ENCODE measurements around the gene SEC24D.

SEC24D gene

DNA sequence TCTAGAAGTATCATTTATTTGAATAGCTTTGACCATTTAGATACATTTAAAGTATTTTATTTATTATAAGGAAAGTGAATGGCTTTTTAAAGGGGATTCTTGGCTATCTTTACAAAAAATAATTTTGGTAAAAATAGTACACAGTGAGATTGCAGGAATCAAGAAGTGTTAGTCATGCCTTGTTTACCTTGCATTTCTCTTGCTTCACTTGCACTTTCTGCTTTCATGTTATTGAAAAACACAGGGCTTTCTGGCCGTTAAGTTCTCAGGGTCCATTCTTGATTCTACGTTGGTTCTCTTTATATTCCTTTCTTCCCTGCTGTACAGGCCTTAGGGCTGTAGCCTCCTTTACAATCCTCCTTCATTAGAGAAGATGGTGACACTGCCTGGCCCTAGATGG lies 21.8 kb upstream of the SEC24D start:
- H3K27ac ChIP-seq, result no peak overlapping the region
- H3K4me3 ChIP-seq, result no peak overlapping the region
- no peak for DNase-seq (ENCODE audit: low spot score)
- TF ChIP-seq, protein P1, sequence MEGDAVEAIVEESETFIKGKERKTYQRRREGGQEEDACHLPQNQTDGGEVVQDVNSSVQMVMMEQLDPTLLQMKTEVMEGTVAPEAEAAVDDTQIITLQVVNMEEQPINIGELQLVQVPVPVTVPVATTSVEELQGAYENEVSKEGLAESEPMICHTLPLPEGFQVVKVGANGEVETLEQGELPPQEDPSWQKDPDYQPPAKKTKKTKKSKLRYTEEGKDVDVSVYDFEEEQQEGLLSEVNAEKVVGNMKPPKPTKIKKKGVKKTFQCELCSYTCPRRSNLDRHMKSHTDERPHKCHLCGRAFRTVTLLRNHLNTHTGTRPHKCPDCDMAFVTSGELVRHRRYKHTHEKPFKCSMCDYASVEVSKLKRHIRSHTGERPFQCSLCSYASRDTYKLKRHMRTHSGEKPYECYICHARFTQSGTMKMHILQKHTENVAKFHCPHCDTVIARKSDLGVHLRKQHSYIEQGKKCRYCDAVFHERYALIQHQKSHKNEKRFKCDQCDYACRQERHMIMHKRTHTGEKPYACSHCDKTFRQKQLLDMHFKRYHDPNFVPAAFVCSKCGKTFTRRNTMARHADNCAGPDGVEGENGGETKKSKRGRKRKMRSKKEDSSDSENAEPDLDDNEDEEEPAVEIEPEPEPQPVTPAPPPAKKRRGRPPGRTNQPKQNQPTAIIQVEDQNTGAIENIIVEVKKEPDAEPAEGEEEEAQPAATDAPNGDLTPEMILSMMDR (IDR thresholded peaks at IDR 0.05), result no peak

DNA sequence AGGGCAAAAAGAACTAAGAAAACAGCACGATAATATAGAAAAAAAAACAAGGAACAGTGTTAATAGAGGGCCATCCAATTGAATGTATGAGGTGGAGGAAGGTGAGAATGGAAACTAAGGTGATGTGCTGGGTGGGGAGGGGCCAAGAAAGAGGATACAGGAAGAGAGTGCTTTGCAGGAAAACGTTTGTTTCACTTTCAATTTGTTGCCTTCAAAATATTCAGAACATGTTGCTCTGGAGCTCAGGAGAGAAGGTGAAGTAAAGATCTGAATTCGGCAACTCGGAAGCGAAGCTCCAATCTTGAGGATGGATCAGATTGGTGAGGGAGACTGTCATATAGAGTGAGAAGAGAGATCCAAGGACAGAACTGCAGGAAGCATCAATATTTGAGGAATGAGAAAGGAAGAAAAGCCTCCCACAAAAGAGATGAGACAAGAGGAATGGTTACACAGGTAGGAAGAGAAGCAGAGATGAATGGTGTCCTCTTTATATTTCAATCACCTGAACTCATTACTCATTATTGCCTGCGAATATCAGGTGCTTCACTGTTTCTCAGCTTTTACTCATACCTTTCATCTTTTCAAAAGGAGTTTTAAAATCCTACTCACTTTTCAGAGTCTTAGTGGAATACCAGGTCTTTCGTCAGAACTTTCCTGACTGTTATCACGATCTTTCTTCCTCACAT lies 14.7 kb upstream of the SEC24D start:
- TF ChIP-seq, protein P1 (IDR thresholded peaks at IDR 0.05), result no peak
- H3K27ac ChIP-seq, result no peak overlapping the region
- DNase-seq (ENCODE audit: low spot score), result no peak
- peak overlapping the region; percentile 66 for H3K4me3 ChIP-seq

DNA sequence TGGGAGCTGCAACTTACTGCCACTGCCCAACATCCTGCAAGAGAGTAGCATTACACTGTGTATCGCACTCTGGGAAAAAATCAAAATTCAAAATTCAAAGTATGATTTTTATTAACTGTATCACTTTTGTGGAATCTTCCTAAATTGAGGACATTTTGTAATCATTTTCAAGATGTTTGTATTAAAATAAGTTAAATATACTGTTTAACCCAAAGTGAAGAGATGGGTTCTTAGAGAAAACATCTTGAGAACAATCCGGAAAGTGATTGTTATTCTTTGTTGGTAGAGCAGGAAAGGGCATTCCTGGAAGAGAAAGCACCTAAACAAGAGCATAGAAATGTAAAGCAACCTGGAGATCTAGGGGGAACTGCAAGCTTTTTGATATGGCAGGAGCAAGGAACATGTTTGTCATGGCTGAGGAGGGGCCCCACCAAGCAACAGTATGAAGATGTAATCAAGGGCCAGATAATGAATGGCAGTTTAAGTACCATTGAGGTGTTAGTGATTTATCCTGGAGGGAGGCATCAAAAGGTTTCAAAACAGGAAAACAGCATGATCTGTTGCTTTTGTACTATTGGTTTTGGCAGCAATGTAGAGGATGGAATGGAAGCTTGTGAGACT lies 14.1 kb upstream of the SEC24D start:
- H3K4me3 ChIP-seq, result peak overlapping the region; percentile 66

DNA sequence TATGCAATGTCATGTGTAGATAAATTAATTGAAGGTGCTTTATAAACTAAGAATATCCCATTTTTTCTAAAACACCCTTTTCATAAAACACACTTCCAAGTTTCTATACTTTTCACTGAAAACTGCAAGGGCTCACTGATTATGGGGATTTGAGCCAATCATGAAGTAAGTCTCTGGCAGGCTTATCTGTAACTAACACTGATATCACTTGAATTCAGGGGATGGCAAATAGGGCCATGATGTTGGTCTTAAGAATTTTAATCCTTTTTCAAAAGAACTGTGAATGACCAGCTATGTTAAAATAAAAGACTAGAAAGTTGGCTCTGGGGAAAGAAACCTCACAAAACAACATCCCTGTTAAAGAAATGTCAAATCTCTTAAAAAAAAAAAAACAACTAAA lies 13.0 kb upstream of the SEC24D start:
- TF ChIP-seq, protein P1 (IDR thresholded peaks at IDR 0.05), result no peak
- Histone ChIP-seq H3K4me3 (no peak overlapping the region), H3K27ac (no peak overlapping the region)
- no peak for DNase-seq (ENCODE audit: low spot score)

More for the DNA sequence above, 14.1 kb upstream of the SEC24D start:
- DNase-seq (ENCODE audit: low spot score), result no peak
- H3K27ac ChIP-seq, result no peak overlapping the region
- TF ChIP-seq, protein P1 (IDR thresholded peaks at IDR 0.05), result no peak

DNA sequence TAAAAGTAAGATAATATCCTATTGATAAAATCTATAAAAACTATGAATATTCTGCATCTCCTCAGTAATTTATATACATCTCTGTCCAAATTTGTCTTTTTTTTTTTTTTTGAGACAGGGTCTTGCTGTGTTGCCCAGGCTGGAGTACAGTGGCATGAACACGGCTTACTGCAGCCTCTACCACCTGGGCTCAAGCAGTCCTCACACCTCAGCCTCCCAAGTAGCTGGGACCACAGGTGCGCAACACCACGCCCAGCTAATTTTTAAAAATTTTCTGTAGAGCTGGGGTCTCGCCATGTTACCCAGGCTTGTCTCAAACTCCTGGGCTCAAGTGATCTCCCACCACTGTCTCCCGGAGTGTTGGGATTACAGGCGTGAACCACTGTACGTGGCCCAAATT lies 12.3 kb upstream of the SEC24D start:
- no peak for DNase-seq (ENCODE audit: low spot score)
- Histone ChIP-seq H3K27ac (no peak overlapping the region), H3K4me3 (no peak overlapping the region)
- TF ChIP-seq, protein P1 (IDR thresholded peaks at IDR 0.05), result no peak

DNA sequence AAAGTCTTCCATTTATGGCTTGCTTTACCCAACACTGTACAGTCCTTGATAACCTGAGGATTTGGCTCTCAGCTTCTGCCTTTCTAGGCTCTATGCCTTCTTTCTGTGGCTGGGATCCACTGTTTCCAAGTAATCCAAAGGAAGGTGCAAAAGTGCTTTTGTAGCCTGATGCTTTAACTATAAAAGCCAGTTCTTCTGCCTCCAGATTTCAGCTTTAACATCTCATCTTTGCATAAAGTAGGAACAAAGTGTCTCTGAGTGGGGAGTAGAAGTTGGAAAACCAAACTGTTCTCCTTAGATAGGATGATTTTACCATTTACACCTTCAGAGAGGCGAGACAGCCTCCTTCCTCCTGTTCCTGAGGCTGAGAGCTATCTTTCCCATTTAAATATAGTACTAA lies 11.1 kb upstream of the SEC24D start:
- TF ChIP-seq, protein P1 (IDR thresholded peaks at IDR 0.05), result no peak
- no peak overlapping the region for H3K4me3 ChIP-seq
- DNase-seq (ENCODE audit: low spot score), result no peak
- no peak overlapping the region for H3K27ac ChIP-seq

DNA sequence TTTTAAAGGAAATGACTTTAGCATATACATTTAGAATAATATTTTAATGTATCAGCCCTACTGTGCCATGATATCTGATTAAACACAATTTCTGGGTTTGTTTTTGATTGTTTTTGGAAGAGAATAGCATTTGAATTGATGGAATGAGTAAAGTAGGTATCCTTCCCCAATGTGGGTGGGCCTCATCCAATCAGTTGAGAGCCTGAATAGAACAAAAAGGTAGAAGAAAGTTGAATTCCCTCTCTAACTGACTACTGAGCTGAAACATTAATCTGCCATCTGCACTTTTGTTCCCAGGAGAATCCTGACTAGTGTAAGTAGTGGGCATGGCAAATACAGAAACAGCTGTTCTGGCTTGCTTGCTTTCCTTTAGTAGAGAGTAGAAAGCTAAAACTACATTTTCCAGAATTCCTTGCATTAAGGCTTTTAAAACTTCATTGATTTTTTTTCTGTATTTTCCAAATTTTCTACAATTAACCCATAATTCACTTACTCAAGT lies 9.7 kb upstream of the SEC24D start:
- H3K27ac ChIP-seq, result no peak overlapping the region
- TF ChIP-seq, protein P1 (IDR thresholded peaks at IDR 0.05), result no peak
- DNase-seq (ENCODE audit: low spot score), result no peak
- H3K4me3 ChIP-seq, result no peak overlapping the region
